Chondrocyte (in vitro differentiated cells): ENCODE results near the gene CPLX3. TPM values are rescaled to one million over a fixed set of nuclear protein-coding genes. Genes with fewer than 3 reads are reported as not detected.
A peak's percentile ranks its signal among the peaks of the same experiment; 100 is the strongest.

Experiments used
- DNase-seq: peaks from one replicate; pipeline ENCODE4 v3.0.0; 2021; ENCODE audit warnings: mixed read lengths, low spot score
- H3K27ac Mint-ChIP-seq: one replicate; pipeline ENCODE4 v1.8.0; 2021; ENCODE audit warnings: mild to moderate bottlenecking, moderate library complexity, mixed read lengths; ENCODE audit not compliant: unreplicated experiment
- H3K27me3 Mint-ChIP-seq: 2 replicates; pipeline ENCODE4 v1.8.0; 2021; ENCODE audit warnings: low read depth, mixed read lengths
- H3K36me3 Mint-ChIP-seq: 2 replicates; pipeline ENCODE4 v1.8.0; 2021; ENCODE audit warnings: low read depth, mixed read lengths
- H3K4me1 Mint-ChIP-seq: 2 replicates; pipeline ENCODE4 v1.8.0; 2021; ENCODE audit warnings: low read depth, mild to moderate bottlenecking, mixed read lengths
- H3K4me3 Mint-ChIP-seq: one replicate; pipeline ENCODE4 v1.8.0; 2021; ENCODE audit warnings: mild to moderate bottlenecking, moderate library complexity, mixed read lengths; ENCODE audit not compliant: unreplicated experiment
- H3K9me3 Mint-ChIP-seq: 2 replicates; pipeline ENCODE4 v1.8.0; 2021; ENCODE audit warnings: low read depth, mixed read lengths
- CTCF ChIP-seq: fragments of 200-600 bp; sonication (generic); IDR thresholded peaks from 2 replicates; pipeline ENCODE4 v1.5.0; 2021; ENCODE audit warnings: antibody characterized with exemption, mild to moderate bottlenecking, moderate library complexity
- total RNA-seq: library from RNA; stranded (reverse); gene quantifications from 3 replicates; pipeline ENCODE4 v1.2.1, GENCODE V29; 2021

Gene CPLX3
- total RNA-seq, 1 donor from 2014 or later: not detected

GRCh38 chr15:74858369-74858740 lies 31.9 kb downstream of the CPLX3 start:
- no peak for DNase-seq
- Mint-ChIP-seq H3K9me3 (no peaks in the 10 kb centered on the region), H3K36me3 (peaks cover 2% of the 10 kb centered on the region), H3K27me3 (no peaks in the 10 kb centered on the region), H3K27ac (no peak overlapping the region), H3K4me3 (no peak overlapping the region), H3K4me1 (peaks cover 13% of the 10 kb centered on the region)
- TF ChIP-seq CTCF: no peak

DNA sequence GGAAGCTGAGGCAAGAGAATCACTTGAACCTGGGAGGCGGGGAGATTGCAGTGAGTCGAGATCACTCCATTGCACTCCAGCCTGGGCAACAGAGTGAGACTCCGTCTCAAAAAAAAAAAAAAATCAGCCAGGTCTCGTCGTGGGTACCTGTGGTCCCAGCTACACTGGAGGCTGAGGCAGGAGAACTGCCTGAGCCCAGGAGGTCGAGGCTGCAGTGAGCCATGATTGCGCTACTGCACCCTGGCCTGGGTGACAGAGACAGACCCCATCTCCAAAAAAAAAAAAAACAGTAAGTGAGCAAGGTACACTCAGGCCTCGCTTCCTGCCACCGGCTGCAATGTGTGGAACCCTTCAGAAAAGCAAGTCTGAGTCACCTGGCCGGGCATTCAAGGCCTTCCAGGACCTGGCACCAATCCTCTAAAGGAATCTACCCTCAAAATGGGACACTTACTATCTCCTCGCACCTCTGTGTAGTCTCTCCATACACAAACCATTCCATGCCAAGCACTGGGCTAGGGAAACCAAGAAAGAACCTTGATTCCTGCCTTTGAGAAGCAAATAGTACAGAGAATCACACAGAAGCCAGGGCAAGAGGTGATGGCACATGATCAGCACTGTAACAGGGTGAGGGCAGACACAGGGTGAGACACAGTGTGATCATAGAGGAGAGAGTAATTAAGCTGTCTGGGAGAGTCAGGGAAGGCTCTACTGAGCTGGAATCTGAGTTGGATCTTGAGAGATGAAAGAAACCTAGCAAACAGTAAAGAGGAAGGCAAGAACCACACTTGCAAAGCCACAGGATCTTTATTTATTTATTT lies 37.0 kb downstream of the CPLX3 start:
- H3K4me1 Mint-ChIP-seq: peaks cover 49% of the 10 kb centered on the region
- H3K4me3 Mint-ChIP-seq: no peak overlapping the region
- H3K27ac Mint-ChIP-seq: peak overlapping the region; percentile 14
- peaks cover 2% of the 10 kb centered on the region for H3K36me3 Mint-ChIP-seq
- no peak for DNase-seq
- no peaks in the 10 kb centered on the region for H3K9me3 Mint-ChIP-seq
- no peaks in the 10 kb centered on the region for H3K27me3 Mint-ChIP-seq
- no peak for TF ChIP-seq CTCF

- H3K9me3 Mint-ChIP-seq: no peaks in the 10 kb centered on the region
- H3K36me3 Mint-ChIP-seq: peaks cover 2% of the 10 kb centered on the region
- peaks cover 52% of the 10 kb centered on the region for H3K4me1 Mint-ChIP-seq
- no peak overlapping the region for H3K4me3 Mint-ChIP-seq
- no peak for TF ChIP-seq CTCF
- DNase-seq: no peak
- H3K27ac Mint-ChIP-seq: peak overlapping the region; percentile 19
- H3K27me3 Mint-ChIP-seq: no peaks in the 10 kb centered on the region
These were observed 37.9 kb downstream of the CPLX3 start for GRCh38 chr15:74864296-74864695.

DNA sequence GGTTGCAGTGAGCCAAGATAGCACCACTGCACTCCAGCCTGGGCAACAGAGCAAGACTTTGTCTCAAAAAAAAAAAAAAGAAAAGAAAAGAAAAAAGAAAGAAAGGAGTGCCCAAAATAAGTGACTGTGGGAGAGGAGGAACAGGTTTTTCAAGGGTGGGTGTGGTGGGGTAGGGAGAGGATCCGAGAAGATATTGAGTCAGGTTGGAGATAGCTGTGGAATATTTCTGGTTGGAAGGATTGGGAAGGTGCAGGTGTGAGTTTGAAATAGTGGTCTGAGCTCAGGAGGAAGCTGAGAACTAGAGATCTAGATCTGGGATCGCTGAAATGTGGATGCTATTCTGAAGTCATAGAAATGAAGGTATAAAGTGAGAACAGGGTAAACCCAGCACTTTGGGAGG lies 38.9 kb downstream of the CPLX3 start:
- no peaks in the 10 kb centered on the region for H3K27me3 Mint-ChIP-seq
- no peaks in the 10 kb centered on the region for H3K9me3 Mint-ChIP-seq
- no peak overlapping the region for H3K4me3 Mint-ChIP-seq
- no peak for TF ChIP-seq CTCF
- peak overlapping the region; percentile 91 for H3K27ac Mint-ChIP-seq
- peaks cover 62% of the 10 kb centered on the region for H3K4me1 Mint-ChIP-seq
- no peak for DNase-seq
- H3K36me3 Mint-ChIP-seq: peaks cover 2% of the 10 kb centered on the region

DNA sequence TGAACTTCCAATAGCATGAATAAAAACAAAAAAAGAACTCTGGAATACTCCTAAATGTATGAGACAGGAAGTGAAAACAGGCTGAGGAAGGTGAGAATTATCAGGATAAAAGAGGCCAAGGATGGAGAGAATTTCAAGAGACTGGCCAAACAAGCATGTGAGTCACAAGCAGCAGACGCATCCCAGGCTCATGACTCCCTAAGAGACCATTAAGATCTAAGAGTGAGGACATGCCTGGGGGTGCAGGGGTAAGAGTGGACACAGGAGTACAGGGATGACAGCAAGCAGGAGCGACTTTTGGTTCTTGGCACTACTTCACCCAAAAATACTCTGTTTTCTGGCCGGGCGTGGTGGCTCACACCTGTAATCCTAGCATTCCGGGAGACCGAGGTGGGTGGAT lies 39.7 kb downstream of the CPLX3 start:
- no peak overlapping the region for H3K4me3 Mint-ChIP-seq
- H3K27ac Mint-ChIP-seq: peak overlapping the region; percentile 91
- H3K4me1 Mint-ChIP-seq: peaks cover 69% of the 10 kb centered on the region
- DNase-seq: no peak
- peaks cover 2% of the 10 kb centered on the region for H3K36me3 Mint-ChIP-seq
- no peak for TF ChIP-seq CTCF
- no peaks in the 10 kb centered on the region for H3K27me3 Mint-ChIP-seq
- no peaks in the 10 kb centered on the region for H3K9me3 Mint-ChIP-seq
